ENCODE results near the gene POLR3F.

Gene POLR3F

GRCh38 chr20:18466894-18467730 lies at the start of gene POLR3F, which contains the start of gene DZANK1:
Gene POLR3F (plus strand): TSS chr20:18467390. CDS start chr20:18467507, 117 bp downstream.
Gene DZANK1 (minus strand): TSS chr20:18467030. CDS start chr20:18465358, 1,672 bp downstream.
- no peaks in the 10 kb centered on the region for H3K9me3 ChIP-seq (ENCODE audit: low read length)
- H3K4me1 ChIP-seq (ENCODE audit: insufficient read depth, low read length) = no peaks in the 10 kb centered on the region
- peaks cover 17% of the 10 kb centered on the region for H3K36me3 ChIP-seq (ENCODE audit: insufficient read depth, low read length)
- H3K9ac ChIP-seq (ENCODE audit: low read length) = peak within 1 kb of the TSS; percentile 77
- peak within 1 kb of the TSS; percentile 88 to 95 for H3K4me3 ChIP-seq (ENCODE audit: low read depth in 1 of 2, low read length in 2 of 2)
- peak within 1 kb of the TSS; percentile 98 for H3K27ac ChIP-seq (ENCODE audit: low read depth, low read length)
- H3K27me3 ChIP-seq (ENCODE audit: control insufficient read depth in 1 of 2, insufficient read depth in 2 of 2, low read length in 2 of 2) = no peaks in the 10 kb centered on the region

DNA sequence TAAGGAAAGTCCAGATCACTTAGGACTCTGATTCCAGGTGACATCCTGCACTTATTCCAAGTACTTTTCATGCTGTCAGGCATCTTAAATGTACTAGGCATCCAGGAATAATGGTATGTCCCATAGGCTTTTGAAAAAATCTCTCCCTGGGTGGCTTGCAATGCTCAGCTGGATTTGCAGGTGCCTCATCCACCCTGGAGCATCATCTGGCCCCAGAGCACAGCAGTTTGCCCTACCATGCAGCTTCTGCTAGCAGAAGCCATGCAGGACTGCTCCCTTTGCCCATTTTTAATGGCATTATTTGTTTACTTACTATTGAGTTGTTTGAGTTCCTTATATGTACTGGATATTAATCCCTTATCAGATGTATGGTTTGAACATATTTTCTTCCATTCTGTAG lies 45.6 kb upstream of the POLR3F start:
- H3K27me3 ChIP-seq (ENCODE audit: control insufficient read depth in 1 of 2, insufficient read depth in 2 of 2, low read length in 2 of 2) = no peaks in the 10 kb centered on the region
- no peak overlapping the region for H3K9ac ChIP-seq (ENCODE audit: low read length)
- no peak overlapping the region for H3K27ac ChIP-seq (ENCODE audit: low read depth, low read length)
- H3K4me3 ChIP-seq (ENCODE audit: low read depth in 1 of 2, low read length in 2 of 2) = no peak overlapping the region
- H3K4me1 ChIP-seq (ENCODE audit: insufficient read depth, low read length) = no peaks in the 10 kb centered on the region
- H3K36me3 ChIP-seq (ENCODE audit: insufficient read depth, low read length) = no peaks in the 10 kb centered on the region
- no peaks in the 10 kb centered on the region for H3K9me3 ChIP-seq (ENCODE audit: low read length)

DNA sequence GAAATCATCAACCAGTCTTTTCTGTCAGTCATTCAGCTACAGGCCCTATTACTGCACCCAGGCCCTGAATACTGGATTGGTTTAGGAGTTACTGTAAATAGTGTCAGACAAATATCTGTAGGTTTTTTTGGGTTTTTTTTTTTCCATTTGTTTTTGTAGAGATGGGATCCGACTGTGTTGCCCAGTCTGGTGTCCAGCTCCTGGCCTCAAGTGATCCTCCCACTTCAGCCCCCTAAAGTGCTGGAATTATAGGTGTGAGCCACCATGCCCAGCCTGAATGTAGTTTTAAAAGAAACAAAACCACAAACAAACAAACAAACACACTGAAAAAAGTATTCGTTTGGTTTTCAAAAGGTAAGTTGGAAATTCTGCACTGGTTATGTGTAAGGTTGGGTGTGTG lies 40.0 kb upstream of the POLR3F start:
- Histone ChIP-seq H3K36me3 (ENCODE audit: insufficient read depth, low read length) (no peaks in the 10 kb centered on the region), H3K4me1 (ENCODE audit: insufficient read depth, low read length) (no peaks in the 10 kb centered on the region), H3K27me3 (ENCODE audit: control insufficient read depth in 1 of 2, insufficient read depth in 2 of 2, low read length in 2 of 2) (no peaks in the 10 kb centered on the region), H3K9me3 (ENCODE audit: low read length) (no peaks in the 10 kb centered on the region), H3K4me3 (ENCODE audit: low read depth in 1 of 2, low read length in 2 of 2) (no peak overlapping the region), H3K27ac (ENCODE audit: low read depth, low read length) (no peak overlapping the region), H3K9ac (ENCODE audit: low read length) (no peak overlapping the region)

DNA sequence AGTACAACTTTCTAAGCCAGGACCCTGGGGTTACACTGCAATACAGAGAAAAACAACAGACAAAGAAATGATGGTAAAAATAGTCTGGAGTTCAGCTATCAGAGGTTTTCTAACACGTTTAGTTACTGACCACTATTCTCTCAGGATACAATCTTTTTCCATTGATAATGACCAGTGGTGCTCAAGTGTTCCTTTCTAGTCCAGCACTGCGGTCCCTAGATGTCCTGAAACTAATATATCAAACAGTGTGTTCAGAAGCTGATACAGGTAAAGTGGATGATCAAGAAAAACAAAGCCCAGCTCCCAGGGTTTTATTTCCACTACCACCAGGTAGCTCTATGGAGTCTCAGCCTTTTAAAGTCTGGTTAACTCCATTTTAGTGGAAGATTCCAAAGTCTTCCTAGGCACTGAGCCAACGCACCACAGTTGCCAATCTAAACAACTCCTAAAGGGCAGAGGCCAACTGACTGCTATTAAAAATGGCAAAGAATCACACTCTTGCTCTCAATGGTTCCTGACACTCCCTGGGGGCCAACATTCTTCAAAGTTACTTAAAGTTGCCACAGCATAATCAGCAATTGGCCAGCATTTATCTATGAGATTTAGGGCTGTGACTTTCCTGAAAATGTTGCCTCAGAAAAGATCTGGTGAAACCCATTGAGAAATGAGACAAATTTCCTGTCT lies 38.6 kb upstream of the POLR3F start:
- Histone ChIP-seq H3K9ac (ENCODE audit: low read length) (no peak overlapping the region), H3K4me1 (ENCODE audit: insufficient read depth, low read length) (no peaks in the 10 kb centered on the region), H3K27ac (ENCODE audit: low read depth, low read length) (no peak overlapping the region), H3K36me3 (ENCODE audit: insufficient read depth, low read length) (no peaks in the 10 kb centered on the region), H3K9me3 (ENCODE audit: low read length) (no peaks in the 10 kb centered on the region), H3K4me3 (ENCODE audit: low read depth in 1 of 2, low read length in 2 of 2) (no peak overlapping the region), H3K27me3 (ENCODE audit: control insufficient read depth in 1 of 2, insufficient read depth in 2 of 2, low read length in 2 of 2) (no peaks in the 10 kb centered on the region)

GRCh38 chr20:18430172-18430826 lies 36.9 kb upstream of the POLR3F start:
- Histone ChIP-seq H3K9me3 (ENCODE audit: low read length) (no peaks in the 10 kb centered on the region), H3K4me1 (ENCODE audit: insufficient read depth, low read length) (no peaks in the 10 kb centered on the region), H3K36me3 (ENCODE audit: insufficient read depth, low read length) (no peaks in the 10 kb centered on the region), H3K27ac (ENCODE audit: low read depth, low read length) (no peak overlapping the region), H3K9ac (ENCODE audit: low read length) (no peak overlapping the region), H3K27me3 (ENCODE audit: control insufficient read depth in 1 of 2, insufficient read depth in 2 of 2, low read length in 2 of 2) (no peaks in the 10 kb centered on the region), H3K4me3 (ENCODE audit: low read depth in 1 of 2, low read length in 2 of 2) (no peak overlapping the region)

GRCh38 chr20:18431206-18431605 lies 36.0 kb upstream of the POLR3F start:
- H3K4me1 ChIP-seq (ENCODE audit: insufficient read depth, low read length) = no peaks in the 10 kb centered on the region
- H3K9me3 ChIP-seq (ENCODE audit: low read length) = no peaks in the 10 kb centered on the region
- no peak overlapping the region for H3K4me3 ChIP-seq (ENCODE audit: low read depth in 1 of 2, low read length in 2 of 2)
- no peak overlapping the region for H3K27ac ChIP-seq (ENCODE audit: low read depth, low read length)
- H3K36me3 ChIP-seq (ENCODE audit: insufficient read depth, low read length) = no peaks in the 10 kb centered on the region
- H3K9ac ChIP-seq (ENCODE audit: low read length) = no peak overlapping the region
- H3K27me3 ChIP-seq (ENCODE audit: control insufficient read depth in 1 of 2, insufficient read depth in 2 of 2, low read length in 2 of 2) = no peaks in the 10 kb centered on the region

GRCh38 chr20:18436847-18437246 lies 30.3 kb upstream of the POLR3F start:
- H3K4me1 ChIP-seq (ENCODE audit: insufficient read depth, low read length) = no peaks in the 10 kb centered on the region
- H3K4me3 ChIP-seq (ENCODE audit: low read depth in 1 of 2, low read length in 2 of 2) = no peak overlapping the region
- H3K9ac ChIP-seq (ENCODE audit: low read length) = no peak overlapping the region
- no peak overlapping the region for H3K27ac ChIP-seq (ENCODE audit: low read depth, low read length)
- no peaks in the 10 kb centered on the region for H3K9me3 ChIP-seq (ENCODE audit: low read length)
- no peaks in the 10 kb centered on the region for H3K36me3 ChIP-seq (ENCODE audit: insufficient read depth, low read length)
- H3K27me3 ChIP-seq (ENCODE audit: control insufficient read depth in 1 of 2, insufficient read depth in 2 of 2, low read length in 2 of 2) = no peaks in the 10 kb centered on the region

- no peak overlapping the region for H3K4me3 ChIP-seq (ENCODE audit: low read depth in 1 of 2, low read length in 2 of 2)
These were observed 26.8 kb upstream of the POLR3F start for GRCh38 chr20:18440403-18440802.

DNA sequence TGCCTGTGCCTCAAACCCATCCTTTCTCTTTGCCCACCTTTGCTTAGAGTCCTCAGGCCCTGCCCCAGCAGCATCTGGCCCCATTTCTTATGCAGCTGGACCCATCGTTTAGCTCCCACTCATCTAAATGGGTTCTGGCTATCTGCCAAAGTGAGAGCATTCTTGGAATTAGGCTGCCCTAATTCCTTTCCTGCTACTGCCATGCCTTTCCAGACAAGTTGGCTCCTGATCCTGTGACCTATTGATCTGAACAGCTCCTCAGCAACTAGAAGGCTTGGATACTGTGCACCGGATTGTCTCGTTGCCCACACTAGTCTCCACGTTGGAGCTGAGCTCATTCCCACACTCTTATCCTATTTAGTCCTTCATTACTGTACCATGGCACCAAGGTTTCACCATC lies 23.3 kb upstream of the POLR3F start:
- H3K27ac ChIP-seq (ENCODE audit: low read depth, low read length) = no peak overlapping the region
- H3K4me3 ChIP-seq (ENCODE audit: low read depth in 1 of 2, low read length in 2 of 2) = no peak overlapping the region
- H3K9me3 ChIP-seq (ENCODE audit: low read length) = no peaks in the 10 kb centered on the region
- no peaks in the 10 kb centered on the region for H3K36me3 ChIP-seq (ENCODE audit: insufficient read depth, low read length)
- H3K4me1 ChIP-seq (ENCODE audit: insufficient read depth, low read length) = no peaks in the 10 kb centered on the region
- no peak overlapping the region for H3K9ac ChIP-seq (ENCODE audit: low read length)
- H3K27me3 ChIP-seq (ENCODE audit: control insufficient read depth in 1 of 2, insufficient read depth in 2 of 2, low read length in 2 of 2) = no peaks in the 10 kb centered on the region

More at GRCh38 chr20:18440403-18440802, 26.8 kb upstream of the POLR3F start:
- no peaks in the 10 kb centered on the region for H3K36me3 ChIP-seq (ENCODE audit: insufficient read depth, low read length)
- H3K27ac ChIP-seq (ENCODE audit: low read depth, low read length) = no peak overlapping the region
- H3K27me3 ChIP-seq (ENCODE audit: control insufficient read depth in 1 of 2, insufficient read depth in 2 of 2, low read length in 2 of 2) = no peaks in the 10 kb centered on the region
- H3K9me3 ChIP-seq (ENCODE audit: low read length) = no peaks in the 10 kb centered on the region
- H3K4me1 ChIP-seq (ENCODE audit: insufficient read depth, low read length) = no peaks in the 10 kb centered on the region
- no peak overlapping the region for H3K9ac ChIP-seq (ENCODE audit: low read length)

- H3K9me3 ChIP-seq (ENCODE audit: low read length) = no peaks in the 10 kb centered on the region
- H3K4me3 ChIP-seq (ENCODE audit: low read depth in 1 of 2, low read length in 2 of 2) = no peak overlapping the region
- no peak overlapping the region for H3K9ac ChIP-seq (ENCODE audit: low read length)
- H3K36me3 ChIP-seq (ENCODE audit: insufficient read depth, low read length) = no peaks in the 10 kb centered on the region
- no peak overlapping the region for H3K27ac ChIP-seq (ENCODE audit: low read depth, low read length)
- no peaks in the 10 kb centered on the region for H3K4me1 ChIP-seq (ENCODE audit: insufficient read depth, low read length)
- H3K27me3 ChIP-seq (ENCODE audit: control insufficient read depth in 1 of 2, insufficient read depth in 2 of 2, low read length in 2 of 2) = no peaks in the 10 kb centered on the region
These were observed 10.6 kb upstream of the POLR3F start for GRCh38 chr20:18456600-18456999.

DNA sequence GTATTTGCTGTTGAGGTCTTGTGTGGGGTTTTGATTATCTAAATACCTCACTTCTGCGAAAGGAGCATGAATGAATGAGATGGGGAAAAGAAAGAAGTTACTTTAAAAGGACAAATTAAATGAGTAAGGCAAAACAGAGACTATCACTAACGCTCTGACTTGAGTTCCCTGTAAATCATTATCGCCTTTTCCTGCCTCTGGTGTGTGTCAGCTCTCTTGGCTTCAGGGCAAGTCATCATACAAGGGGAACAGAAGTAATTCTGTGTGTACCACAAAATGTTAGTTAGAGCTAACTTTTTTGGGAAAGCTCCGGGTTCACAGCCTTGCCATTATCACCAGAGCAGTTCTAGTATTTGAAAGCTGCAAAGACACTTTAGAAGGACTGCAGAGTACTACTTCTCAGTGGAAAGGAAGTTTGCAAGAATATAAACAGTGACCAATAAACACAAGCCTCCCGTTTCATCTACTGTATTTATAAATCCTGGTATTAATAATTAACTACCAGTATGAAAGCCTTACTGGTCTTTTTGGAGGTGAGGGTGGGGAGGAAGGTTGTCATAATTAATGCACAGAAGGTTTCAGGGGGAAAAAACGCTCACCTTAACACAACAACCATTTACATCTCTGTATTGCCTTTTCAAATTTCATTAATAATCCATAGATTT lies 1.5 kb upstream of the POLR3F start:
- no peaks in the 10 kb centered on the region for H3K9me3 ChIP-seq (ENCODE audit: low read length)
- no peaks in the 10 kb centered on the region for H3K4me1 ChIP-seq (ENCODE audit: insufficient read depth, low read length)
- no peaks in the 10 kb centered on the region for H3K27me3 ChIP-seq (ENCODE audit: control insufficient read depth in 1 of 2, insufficient read depth in 2 of 2, low read length in 2 of 2)
- no peak overlapping the region for H3K9ac ChIP-seq (ENCODE audit: low read length)
- no peak overlapping the region for H3K27ac ChIP-seq (ENCODE audit: low read depth, low read length)
- H3K36me3 ChIP-seq (ENCODE audit: insufficient read depth, low read length) = peaks cover 8% of the 10 kb centered on the region
- H3K4me3 ChIP-seq (ENCODE audit: low read depth in 1 of 2, low read length in 2 of 2) = no peak overlapping the region

All from muscle layer of colon (tissue), 2 donors.